ENCODE data around the gene IFIT1. TPM values are rescaled to one million over a fixed set of nuclear protein-coding genes. Genes with fewer than 3 reads are reported as not detected.

The IFIT1 gene
- total and polyA plus RNA-seq, 9 of the 15 experiments (the other 6 are each of a cell fraction or from before 2014, with no cell fraction given), result 0.03 to 0.40 (median 0.18) TPM

DNA sequence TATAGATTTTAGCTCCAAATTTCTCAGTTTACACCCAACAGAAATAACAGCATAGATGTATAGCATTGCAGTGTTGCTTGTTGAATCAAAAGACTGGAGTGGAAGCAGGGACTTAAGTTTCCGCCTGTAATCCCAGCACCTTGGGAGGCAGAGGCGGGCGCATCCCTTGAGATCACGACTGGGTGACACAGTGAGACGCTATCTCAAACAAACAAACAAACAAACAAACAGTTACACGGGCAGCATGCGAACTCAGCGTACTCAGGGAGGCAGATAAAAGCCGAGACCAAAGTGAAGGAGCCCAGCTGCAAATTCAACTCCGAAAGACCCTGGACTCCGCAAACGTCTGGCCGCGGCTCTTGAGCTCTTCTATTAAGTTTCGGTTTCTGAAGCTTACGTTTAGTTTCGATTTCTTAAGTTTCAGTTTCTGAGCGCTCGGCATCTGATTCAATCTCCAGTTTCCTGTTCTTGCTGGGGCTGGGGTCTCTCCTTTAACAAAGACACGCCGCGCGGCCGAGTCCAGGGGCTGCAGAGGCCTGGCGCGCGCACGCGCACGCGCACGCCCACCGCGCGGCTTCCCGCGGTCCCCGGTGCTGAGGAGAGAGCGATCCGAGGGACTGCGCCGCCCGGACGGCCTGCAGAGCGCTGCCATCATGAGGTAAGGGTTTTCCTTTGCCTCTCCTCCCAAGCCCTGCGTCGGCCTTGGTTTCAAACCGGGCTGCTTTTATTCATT lies 21.9 kb downstream of the IFIT1 start, which contains the start of gene IFIT5 (continued):
- TF ChIP-seq RERE (CRISPR knock-in tag; IDR thresholded peaks at IDR 0.05; ENCODE audit: borderline replicate concordance), result no peak
- no peak for TF ChIP-seq ZNF318 (IDR thresholded peaks at IDR 0.05; ENCODE audit: borderline replicate concordance in 1 of 2, low read depth in 1 of 2)
- TF ChIP-seq ZNF644 (tag; IDR thresholded peaks at IDR 0.05; ENCODE audit: low read depth), result no peak
- TF ChIP-seq PHB2 (IDR thresholded peaks at IDR 0.05; ENCODE audit: low read depth), result no peak
- no peak for TF ChIP-seq NCOA2 (IDR thresholded peaks at IDR 0.05; ENCODE audit: partially characterized antibody in 2 of 2)
- peak; percentile 72 for TF ChIP-seq RBBP5 (IDR thresholded peaks at IDR 0.05; ENCODE audit: borderline replicate concordance, insufficient read depth, low read length, poor library complexity, severe bottlenecking)
- TF ChIP-seq, protein P1, sequence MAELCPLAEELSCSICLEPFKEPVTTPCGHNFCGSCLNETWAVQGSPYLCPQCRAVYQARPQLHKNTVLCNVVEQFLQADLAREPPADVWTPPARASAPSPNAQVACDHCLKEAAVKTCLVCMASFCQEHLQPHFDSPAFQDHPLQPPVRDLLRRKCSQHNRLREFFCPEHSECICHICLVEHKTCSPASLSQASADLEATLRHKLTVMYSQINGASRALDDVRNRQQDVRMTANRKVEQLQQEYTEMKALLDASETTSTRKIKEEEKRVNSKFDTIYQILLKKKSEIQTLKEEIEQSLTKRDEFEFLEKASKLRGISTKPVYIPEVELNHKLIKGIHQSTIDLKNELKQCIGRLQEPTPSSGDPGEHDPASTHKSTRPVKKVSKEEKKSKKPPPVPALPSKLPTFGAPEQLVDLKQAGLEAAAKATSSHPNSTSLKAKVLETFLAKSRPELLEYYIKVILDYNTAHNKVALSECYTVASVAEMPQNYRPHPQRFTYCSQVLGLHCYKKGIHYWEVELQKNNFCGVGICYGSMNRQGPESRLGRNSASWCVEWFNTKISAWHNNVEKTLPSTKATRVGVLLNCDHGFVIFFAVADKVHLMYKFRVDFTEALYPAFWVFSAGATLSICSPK (IDR thresholded peaks at IDR 0.05; ENCODE audit: borderline replicate concordance), result no peak
